ENCODE results near the gene CENPT.
A peak's percentile ranks its signal among the peaks of the same experiment; 100 is the strongest.

Gene CENPT

DNA sequence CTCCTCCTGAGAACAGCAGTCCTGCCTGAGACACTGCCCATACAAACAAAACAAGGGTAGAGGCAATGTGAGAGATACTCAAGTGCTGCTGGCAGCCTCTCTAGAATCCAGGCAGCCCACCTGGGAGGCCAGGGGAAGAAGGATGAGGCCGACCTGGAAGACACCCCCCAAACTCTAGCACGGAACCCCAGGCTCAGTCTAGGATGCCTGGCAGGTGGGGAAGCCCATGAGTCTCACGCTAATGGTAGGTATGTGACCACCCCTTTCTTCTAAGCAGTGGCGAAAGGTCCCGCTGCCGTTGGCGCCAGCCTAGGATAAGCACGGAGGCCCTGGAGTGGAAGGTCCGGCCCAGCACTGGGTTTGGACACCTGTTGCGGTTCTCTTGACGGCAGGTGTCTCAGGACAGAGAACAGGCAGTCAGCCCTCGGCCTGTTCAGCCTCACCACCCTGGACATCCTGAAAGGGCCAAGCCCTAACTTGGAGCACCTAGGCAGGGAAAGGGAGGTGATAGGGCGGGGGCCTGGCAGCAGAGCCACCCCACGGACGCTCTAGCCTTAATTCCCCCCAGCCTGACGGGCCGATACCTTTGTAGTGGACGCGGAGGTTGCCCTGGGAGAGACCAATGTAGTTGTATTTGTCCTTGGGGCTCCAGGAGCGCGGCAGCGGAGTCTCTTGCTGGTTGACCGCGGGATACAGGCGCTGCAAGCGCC lies 41.6 kb downstream of the CENPT start:
- DNase-seq, result no peak

DNA sequence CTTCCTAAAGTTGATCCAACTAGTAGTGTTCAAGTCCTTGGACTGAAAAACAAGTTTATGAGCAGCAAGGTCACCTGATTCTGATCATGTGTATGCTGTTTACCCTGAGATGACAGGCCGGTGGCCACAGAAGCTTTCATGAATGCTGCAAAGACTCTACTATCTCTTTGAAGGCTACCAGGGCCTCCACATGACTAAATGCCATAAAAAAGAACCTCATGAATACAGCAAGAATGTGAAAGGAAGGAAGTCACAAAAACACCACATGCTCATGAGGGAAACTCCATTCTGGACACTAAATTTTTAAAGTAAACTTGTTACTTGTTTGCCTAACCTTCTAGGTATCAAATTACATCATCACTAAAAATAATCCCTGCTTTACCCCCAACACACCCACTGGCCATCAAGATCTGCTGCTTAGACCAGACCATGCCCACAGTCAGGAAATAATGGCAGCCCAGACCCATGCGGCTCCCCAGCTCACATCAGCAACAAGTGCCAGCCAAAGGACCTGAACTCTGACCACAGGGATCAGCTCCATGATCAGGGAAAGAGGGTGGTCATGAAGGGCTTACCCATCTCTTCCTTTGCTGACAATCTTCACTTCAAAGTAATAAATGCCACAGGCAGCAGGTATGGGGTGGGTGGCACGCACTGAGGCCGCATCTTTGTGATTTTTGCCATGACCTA lies 42.5 kb downstream of the CENPT start:
- DNase-seq, result no peak

DNA sequence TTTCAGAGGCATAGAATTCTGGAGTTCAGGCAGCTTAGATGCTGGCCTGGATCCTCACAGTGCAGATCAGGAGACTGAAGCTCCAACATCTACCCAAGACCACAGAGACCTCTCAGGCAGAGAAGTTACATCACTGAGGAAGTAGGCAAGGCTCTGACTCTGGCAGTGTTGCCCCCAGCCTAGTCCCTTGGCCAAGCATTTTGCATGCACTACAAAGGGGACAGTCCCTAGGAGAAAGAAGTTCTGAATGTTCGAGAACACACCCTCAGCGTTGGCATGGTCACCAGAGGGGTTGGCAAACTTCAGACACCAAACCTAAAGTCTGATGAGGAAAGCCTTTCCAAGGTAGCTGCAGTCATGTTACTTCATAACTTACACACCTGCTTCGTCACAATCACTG lies 43.6 kb downstream of the CENPT start:
- DNase-seq, result peak; percentile 17

DNA sequence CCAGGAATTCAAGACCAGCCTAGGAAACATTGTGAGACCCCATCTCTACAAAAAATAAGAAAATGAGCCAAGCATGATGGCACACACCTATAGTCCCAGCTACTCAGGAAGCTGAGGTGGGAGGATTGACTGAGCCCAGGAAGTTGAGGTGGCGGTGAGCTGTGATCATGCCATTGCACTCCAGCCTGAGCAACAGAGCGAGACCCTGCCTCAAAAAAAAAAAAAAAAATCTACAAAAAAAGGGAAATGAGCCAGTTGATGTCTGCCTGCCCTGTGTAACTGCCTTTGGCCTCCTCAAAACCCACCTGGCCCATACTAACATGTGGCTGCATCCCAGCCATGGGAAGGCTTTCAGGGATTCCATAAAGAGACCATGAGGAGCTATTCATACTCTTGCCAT lies 45.6 kb downstream of the CENPT start:
- peak; percentile 15 for DNase-seq

DNA sequence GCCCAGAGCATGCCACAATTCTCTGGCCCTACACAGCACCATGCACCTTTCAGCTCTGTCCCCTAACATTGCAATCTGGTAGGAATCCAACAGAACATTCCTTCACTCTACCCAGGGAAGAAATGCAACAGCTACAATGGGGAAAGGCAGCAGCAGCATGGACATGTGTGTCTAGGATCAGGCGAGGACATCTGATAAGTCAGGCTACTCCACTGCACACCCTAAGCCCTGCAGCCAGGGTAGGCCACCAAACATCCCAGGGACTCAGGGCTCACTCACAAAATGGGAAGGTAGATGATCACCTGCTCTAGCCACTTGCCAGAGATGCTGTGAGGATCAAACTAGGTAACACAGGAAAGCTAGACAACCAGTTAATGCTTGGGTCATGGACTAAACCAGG lies 46.3 kb downstream of the CENPT start:
- no peak for DNase-seq

DNA sequence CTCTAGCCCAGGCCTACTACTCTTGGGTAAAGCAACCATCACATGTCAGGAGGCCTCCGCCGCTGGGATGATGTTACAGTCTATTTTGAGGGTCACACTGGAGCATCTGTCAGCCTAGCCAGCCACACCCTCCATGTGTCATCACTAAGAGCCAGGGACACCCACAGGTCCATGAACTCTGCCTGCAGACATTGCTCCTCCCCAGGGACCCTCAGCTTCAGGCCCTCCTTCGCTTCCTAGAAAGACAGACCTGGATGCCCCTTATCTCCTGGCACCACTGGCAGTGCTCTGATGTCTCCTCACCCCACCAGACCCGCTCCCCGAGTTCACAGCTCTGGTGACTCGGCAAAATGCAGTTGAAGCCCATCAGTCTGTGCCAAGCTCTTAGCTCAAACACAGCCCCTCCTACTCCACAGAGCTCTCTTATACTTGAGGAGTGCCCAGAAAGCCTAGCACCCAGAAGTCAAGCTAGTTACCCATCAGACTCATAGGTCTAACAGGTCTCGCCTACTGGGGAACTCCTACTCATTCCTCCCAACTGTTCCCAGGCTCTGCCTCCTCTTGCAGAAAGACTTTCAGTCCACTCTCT lies 47.1 kb downstream of the CENPT start:
- DNase-seq, result no peak

DNA sequence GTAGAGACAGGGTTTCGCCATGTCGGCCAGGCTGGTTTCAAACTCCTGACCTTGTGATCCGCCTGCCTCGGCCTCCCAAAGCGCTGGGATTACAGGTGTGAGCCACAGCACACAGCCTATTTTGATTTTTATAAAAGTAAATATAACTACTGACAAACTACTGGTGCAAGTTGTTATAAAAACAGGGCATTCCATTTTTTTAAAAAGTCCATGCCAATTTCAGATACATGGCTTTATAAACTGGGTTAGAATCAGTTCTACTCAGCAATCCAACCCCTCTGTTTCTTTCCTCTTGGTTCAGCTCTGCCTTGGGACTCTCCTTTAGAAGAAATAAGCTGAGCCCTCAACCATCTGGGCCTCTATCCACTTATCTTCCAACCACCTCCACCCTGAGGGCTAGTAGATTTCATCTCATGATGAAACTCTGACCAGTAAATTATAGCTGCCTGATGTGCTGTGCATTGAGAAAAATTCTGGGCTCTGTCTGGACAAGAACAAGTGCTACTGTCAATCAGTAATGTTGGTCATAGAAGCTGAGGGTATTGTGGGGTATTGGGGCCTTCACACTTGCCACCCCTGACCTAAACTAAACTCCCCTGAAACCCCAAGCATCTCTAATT lies 51.3 kb downstream of the CENPT start:
- no peak for DNase-seq

DNA sequence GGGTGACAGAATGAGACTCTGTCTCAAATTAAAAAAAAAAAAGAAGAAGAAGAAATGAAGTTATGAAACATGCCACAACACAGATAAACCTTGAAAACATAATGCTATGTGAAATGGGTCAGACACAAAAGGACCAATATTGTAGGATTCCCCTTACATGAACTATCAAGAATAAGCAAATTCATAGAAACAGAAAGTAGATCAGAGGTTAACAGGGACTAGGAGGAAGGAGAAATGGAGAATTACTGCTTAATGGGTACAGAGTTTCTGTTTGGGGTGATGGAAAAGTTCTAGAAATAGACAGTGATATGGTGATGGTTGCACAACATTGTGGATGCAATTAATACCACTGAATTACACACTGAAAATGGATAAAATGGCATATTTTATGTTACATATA lies 57.4 kb downstream of the CENPT start:
- no peak for DNase-seq

DNA sequence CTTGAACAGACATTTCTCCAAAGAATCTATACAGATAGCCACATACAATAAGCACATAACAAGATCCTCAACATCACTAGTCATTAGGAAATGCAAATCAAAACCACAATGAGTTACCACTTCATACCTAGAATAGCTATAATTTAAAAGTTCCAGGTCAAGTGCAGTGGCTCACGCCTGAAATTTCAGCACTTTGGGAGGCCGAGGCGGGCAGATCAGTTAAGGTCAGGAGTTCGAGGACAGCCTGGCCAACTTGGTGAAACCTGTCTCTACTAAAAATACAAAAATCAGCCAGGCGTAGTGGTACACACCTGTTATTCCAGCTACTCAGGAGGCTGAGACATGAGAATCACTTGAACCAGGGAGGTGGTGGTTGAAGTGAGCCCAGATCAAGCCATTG lies 61.0 kb downstream of the CENPT start:
- DNase-seq, result no peak

DNA sequence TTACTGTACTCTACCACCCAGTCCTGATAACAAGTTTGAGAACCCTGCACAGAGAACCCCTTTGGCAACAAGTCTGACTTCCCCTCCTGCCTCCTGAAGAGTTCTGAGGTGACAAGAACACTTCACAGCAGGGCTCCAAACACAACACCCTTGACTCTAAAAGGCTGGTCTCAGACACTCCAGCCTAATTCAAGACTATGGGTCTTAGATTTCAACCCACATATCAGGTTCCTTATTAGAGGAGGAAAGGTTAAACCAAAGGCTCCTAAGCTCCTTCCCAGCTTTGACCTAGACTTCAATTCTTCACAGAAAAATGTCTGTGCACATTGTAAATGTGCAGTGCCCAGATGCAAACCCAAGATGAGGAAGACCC lies 64.2 kb downstream of the CENPT start:
- DNase-seq, result no peak

DNA sequence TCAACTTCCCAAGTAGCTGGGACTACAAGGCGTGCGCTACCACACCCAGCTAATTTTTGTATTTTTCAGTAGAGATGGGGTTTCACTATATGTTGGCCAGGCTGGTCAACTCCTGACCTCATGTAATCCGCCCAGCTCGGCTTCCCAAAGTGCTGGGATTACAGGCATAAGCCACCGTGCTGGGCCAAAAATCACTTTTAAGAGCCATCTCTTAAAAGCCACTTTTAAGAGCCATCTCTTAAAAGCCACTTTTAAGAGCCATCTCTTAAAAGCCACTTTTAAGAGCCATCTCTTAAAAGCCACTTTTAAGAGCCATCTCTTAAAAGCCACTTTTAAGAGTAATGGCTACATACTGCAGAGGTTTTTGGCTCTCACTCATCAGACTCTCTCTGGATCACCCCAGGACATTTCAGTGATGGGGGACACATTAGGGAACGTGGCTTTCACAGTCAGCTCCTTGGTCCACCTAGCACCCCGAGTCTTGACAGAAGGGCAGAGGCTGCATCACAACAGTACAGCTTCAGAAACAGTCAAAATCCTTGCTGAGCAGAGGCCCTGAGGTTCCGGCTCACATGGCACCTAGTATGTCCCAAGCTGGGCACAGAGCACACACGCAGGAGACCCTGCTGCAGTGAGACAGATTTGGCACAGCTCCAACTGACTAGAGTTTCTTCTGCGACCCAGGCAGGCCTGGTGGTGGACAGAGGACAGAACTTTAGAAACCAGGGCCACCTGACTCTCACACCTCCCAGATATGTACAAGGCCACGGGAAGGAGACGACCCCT lies 64.7 kb downstream of the CENPT start:
- DNase-seq, result no peak

DNA sequence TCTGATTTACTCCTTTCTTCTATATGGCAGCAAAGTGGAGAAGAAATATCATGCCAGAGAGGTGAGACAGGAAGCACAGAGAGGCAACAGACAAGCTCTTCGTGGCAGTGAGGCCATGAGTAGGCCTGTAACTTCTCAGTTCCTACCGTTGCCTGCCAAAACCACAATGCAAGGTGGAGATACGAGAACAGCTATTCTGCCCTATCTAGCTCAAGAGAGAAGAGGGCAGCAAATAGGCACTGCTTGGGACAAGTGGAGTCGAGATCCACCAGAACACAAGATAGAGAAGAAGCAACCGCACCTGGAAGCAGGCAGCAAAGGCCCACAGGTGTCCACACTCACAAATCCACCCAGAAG lies 66.0 kb downstream of the CENPT start:
- no peak for DNase-seq

DNA sequence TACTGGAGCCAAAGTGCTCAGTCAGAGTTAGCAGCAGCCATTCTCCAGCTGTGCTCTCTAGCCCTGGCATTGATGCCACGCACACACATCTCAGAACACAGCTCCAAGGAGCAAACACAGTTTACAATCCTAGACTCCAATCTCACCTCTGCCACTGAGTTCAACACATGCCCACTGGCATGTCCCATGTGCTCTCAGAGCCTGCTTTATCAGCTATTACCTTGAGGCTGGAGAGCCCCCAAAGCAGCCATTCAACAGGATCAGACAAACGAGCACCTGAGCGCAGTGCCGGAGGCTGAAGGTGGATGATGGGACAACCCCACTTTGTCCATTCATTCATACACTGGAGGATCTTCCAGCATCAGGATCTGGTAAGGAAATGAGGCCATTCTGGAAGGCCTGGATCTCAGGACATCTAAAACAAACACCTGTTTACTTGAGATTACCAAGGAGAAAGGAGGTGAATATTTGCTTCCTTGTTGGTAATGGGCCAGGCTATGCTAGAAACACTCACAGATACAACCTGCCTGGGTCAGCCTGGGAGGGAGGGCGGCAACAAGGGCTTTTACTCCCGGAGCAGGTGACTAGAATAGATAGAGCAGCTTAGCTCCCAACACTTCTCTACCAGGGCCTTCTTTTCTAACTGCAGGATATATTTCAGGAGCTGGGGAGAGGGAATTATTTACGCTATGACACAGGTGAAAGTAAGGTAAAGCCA lies 66.5 kb downstream of the CENPT start:
- DNase-seq, result no peak

DNA sequence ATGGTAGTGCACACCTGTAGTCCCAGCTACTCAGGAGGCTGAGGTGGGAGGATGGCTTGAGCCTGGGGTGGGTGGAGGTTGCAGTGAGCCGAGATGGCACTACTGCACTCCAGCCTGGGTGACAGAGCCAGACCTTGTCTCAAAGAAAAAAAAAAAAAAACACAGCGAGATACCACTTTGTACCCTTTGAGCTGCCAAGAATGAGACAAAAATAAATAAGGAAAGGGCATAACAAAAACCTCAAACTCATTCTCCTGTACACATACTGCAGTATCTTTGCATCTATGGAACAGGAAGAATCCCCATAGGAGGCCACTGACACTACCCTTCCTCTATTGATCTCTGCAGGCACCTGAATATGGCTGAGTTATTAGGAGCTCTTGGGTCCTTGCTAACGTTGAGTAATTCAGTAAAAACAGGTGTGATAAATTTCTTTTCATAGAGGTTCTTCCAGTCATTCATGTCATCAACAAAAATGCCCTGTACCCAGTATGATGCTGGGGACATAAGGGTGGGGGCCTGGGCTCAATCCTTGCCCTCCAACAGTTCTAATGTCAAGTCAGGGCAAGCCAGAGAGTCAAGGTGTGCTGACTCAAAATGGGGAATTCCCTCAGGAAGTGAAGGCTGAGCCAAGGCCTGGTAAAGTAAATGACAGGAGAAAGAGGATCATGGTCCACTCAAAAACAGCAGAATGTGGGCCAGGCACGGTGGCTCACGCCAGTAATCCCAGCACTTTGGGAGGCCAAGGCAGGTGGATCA lies 68.1 kb downstream of the CENPT start:
- DNase-seq, result no peak
